Gastroesophageal sphincter (tissue), 4 donors: ENCODE results near the gene OAS3. TPM values are rescaled to one million over a fixed set of nuclear protein-coding genes. Genes with fewer than 3 reads are reported as not detected.
"Not testable (repeated sequence)": the region's sequence is repeated elsewhere in the genome, so short reads cannot be mapped to it uniquely, and the experiment has no call there.

Experiments
- ATAC-seq: fragments of 150-250 bp; one replicate; pipeline ENCODE4 v1.9.1; 2016; ENCODE audit warnings: mild to moderate bottlenecking, moderate library complexity
- H3K27ac ChIP-seq, 4 donors: fragments of 200-600 bp; sonication (generic) in 3 of 4; 1 replicate in 3 of 4; 2 replicates in 1 of 4; pipeline ENCODE4 v1.5.1; 2016 to 2019
- H3K27me3 ChIP-seq: fragments of 200-600 bp; sonication (generic); one replicate; pipeline ENCODE4 v1.5.1; 2019
- H3K36me3 ChIP-seq, 2 donors: fragments of 200-600 bp; sonication (generic); one replicate each; pipeline ENCODE4 v1.5.1; 2019; ENCODE audit warnings: control low read depth in 1 of 2
- H3K4me1 ChIP-seq, 3 donors: fragments of 200-600 bp; sonication (generic); 1 replicate in 2 of 3; 2 replicates in 1 of 3; pipeline ENCODE4 v1.5.1; 2016 to 2019; ENCODE audit warnings: control low read depth in 2 of 3
- H3K4me3 ChIP-seq, 2 donors: fragments of 200-600 bp; sonication (generic); one replicate each; pipeline ENCODE4 v1.5.1; 2019; ENCODE audit warnings: mild to moderate bottlenecking in 1 of 2, moderate library complexity in 1 of 2
- H3K9me3 ChIP-seq, 3 donors: fragments of 200-600 bp; sonication (generic); one replicate each; pipeline ENCODE4 v1.5.1; 2017 to 2019; ENCODE audit warnings: control low read depth in 2 of 3
- EP300 ChIP-seq: sonication (generic); formaldehyde crosslinking; IDR thresholded peaks from one replicate; pipeline ENCODE4 v1.6.1; 2017; ENCODE audit warnings: antibody characterized with exemption, mild to moderate bottlenecking
- POLR2A ChIP-seq, 2 donors: fragments of 450-650 bp; IDR thresholded peaks; one replicate each; pipeline ENCODE4 v1.6.1; 2017; ENCODE audit warnings: antibody characterized with exemption in 2 of 2, mild to moderate bottlenecking in 2 of 2, moderate library complexity in 1 of 2
- POLR2AphosphoS5 ChIP-seq: sonication (generic); formaldehyde crosslinking; IDR thresholded peaks from one replicate; pipeline ENCODE4 v1.6.1; 2017; ENCODE audit warnings: antibody characterized with exemption
- WGBS, 2 donors: methylation state at CpG; one replicate each; pipeline ENCODE4 v1.1.5; 2018; ENCODE audit warnings: low coverage in 1 of 2; 5-methylcytosine and 5-hydroxymethylcytosine counted together
- total RNA-seq, 4 donors: library from RNA; depleted of rRNA; stranded (reverse); fragments of >200 nt; gene quantifications; one replicate each; pipeline ENCODE4 v1.1.0, GENCODE V29; 2016
- TF ChIP-seq, protein P1 (sequence below), 4 experiments: fragments of 200-600 bp in 2 of 4; fragments of 450-650 bp in 2 of 4; sonication (generic) in 1 of 4; IDR thresholded peaks; one replicate each; pipeline ENCODE4 v1.5.1; 2017 to 2019; ENCODE audit warnings: antibody characterized with exemption in 4 of 4, mild to moderate bottlenecking in 2 of 4, moderate library complexity in 2 of 4

Gene OAS3
- total RNA-seq, 4 donors from 2014 or later: 3.5 to 10.2 (median 7.2) TPM

DNA sequence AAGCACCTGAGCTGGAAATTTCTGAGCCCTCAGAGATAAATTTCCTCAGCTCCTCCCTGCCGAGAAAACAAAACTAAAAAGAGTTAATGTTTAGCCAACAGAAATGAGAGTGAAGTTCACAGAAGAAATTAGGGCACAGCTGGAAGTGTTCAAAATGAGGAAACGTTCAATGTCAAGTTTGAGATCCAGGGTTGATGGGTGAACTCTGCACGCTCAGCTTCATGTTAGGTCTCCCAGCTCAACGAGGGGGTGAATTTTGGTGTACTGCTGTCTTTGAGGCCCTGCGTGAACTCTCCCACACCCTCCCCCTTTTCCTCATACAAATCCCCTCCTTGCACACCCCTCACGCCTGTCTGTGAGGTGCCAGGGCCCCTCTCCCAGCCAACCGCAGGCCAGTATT lies 13.3 kb upstream of the OAS3 start:
- no peak for ATAC-seq
- TF ChIP-seq, protein P1, sequence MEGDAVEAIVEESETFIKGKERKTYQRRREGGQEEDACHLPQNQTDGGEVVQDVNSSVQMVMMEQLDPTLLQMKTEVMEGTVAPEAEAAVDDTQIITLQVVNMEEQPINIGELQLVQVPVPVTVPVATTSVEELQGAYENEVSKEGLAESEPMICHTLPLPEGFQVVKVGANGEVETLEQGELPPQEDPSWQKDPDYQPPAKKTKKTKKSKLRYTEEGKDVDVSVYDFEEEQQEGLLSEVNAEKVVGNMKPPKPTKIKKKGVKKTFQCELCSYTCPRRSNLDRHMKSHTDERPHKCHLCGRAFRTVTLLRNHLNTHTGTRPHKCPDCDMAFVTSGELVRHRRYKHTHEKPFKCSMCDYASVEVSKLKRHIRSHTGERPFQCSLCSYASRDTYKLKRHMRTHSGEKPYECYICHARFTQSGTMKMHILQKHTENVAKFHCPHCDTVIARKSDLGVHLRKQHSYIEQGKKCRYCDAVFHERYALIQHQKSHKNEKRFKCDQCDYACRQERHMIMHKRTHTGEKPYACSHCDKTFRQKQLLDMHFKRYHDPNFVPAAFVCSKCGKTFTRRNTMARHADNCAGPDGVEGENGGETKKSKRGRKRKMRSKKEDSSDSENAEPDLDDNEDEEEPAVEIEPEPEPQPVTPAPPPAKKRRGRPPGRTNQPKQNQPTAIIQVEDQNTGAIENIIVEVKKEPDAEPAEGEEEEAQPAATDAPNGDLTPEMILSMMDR (IDR thresholded peaks at IDR 0.05): no peak
- no peak for TF ChIP-seq POLR2A (IDR thresholded peaks at IDR 0.05)
- no peak for TF ChIP-seq EP300
- TF ChIP-seq POLR2AphosphoS5: no peak
- H3K27me3 ChIP-seq: no peaks in the 10 kb centered on the region
- peak overlapping the region in 2 of 4 donors; percentile 9 to 35 for H3K27ac ChIP-seq
- no peaks in the 10 kb centered on the region for H3K4me1 ChIP-seq
- WGBS, 2 donors: 18 to 20% methylated on average over 7 of the region's 7 CpGs
- no peak overlapping the region for H3K4me3 ChIP-seq
- peaks cover 0 to 12% of the 10 kb centered on the region in 2 donors for H3K36me3 ChIP-seq
- peaks cover 0 to 14% (median 0%) of the 10 kb centered on the region in 3 donors for H3K9me3 ChIP-seq

DNA sequence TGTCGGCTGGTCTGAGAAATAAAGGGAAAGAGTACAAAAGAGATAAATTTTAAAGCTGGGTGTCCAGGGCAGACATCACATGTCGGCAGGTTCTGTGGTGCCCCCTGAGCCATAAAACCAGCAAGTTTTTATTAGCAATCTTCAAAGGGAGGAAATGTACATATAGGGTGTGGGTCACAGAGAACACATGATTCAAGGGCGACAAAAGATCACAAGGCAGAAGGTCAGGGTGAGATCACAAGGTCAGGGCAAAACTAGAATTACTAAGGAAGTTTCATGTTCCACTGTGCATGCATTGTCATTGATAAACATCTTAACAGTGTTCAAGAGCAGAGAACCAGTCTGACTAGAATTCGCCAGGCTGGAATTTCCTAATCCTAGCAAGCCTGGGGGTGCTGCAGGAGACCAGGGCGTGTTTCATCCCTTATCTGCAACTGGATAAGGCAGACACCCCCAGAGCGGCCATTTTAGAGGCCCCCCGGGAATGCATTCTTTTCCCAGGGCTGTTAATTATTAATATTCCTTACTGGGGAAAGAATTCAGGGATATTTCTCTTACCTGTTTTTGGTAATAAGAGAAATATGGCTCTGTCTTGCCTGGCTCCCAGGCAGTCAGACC lies 11.7 kb upstream of the OAS3 start:
- peaks cover 0 to 14% (median 0%) of the 10 kb centered on the region in 3 donors for H3K9me3 ChIP-seq
- not testable (repeated sequence) for ATAC-seq, H3K4me1 ChIP-seq, H3K4me3 ChIP-seq, H3K27me3 ChIP-seq, H3K36me3 ChIP-seq, H3K27ac ChIP-seq
- WGBS, 2 donors: 71 to 76% methylated on average over 6 to 7 of the region's 7 CpGs

GRCh38 chr12:112927475-112927874 lies 10.8 kb upstream of the OAS3 start:
- no peak overlapping the region for H3K4me3 ChIP-seq
- ATAC-seq: no peak
- WGBS, 2 donors: 73 to 83% methylated on average over 3 of the region's 3 CpGs

DNA sequence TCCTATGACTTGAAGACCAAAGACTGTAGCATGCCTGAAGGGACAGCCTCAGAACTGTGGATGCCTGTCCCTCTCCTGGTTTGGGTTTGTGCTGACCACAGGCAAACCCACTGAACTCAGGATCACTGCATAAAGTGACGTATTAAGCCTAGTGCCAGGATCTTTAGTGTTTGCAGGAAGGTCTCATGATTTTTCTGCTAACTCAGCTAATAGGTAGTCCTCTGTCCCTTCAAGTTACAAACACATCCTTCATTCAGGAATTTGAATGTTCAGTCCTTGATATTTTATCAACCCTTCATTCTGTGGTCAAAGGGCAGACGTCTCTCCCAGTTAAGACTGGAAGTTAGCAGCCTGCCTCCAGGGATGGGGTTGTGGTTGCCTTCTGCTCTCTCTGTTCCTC lies 10.3 kb upstream of the OAS3 start:
- 78 to 83% methylated on average over 1 to 2 of the region's 2 CpGs for WGBS, 2 donors
- H3K9me3 ChIP-seq: peaks cover 0 to 14% (median 0%) of the 10 kb centered on the region in 3 donors
- no peaks in the 10 kb centered on the region for H3K27me3 ChIP-seq
- H3K36me3 ChIP-seq: no peaks in the 10 kb centered on the region
- H3K4me1 ChIP-seq: no peaks in the 10 kb centered on the region
- no peak overlapping the region for H3K27ac ChIP-seq
- H3K4me3 ChIP-seq: no peak overlapping the region
- no peak for ATAC-seq
- TF ChIP-seq POLR2A (IDR thresholded peaks at IDR 0.05) (no peak), POLR2AphosphoS5 (no peak), EP300 (no peak)
- TF ChIP-seq, protein P1 (IDR thresholded peaks at IDR 0.05): no peak

More at GRCh38 chr12:112927475-112927874, 10.8 kb upstream of the OAS3 start:
- TF ChIP-seq, protein P1 (IDR thresholded peaks at IDR 0.05): no peak
- no peak for TF ChIP-seq POLR2A (IDR thresholded peaks at IDR 0.05)
- no peak for TF ChIP-seq EP300
- no peak for TF ChIP-seq POLR2AphosphoS5
- Histone ChIP-seq H3K27ac (no peak overlapping the region), H3K4me1 (no peaks in the 10 kb centered on the region), H3K9me3 (peaks cover 0 to 14% (median 0%) of the 10 kb centered on the region in 3 donors), H3K36me3 (no peaks in the 10 kb centered on the region), H3K27me3 (no peaks in the 10 kb centered on the region)

DNA sequence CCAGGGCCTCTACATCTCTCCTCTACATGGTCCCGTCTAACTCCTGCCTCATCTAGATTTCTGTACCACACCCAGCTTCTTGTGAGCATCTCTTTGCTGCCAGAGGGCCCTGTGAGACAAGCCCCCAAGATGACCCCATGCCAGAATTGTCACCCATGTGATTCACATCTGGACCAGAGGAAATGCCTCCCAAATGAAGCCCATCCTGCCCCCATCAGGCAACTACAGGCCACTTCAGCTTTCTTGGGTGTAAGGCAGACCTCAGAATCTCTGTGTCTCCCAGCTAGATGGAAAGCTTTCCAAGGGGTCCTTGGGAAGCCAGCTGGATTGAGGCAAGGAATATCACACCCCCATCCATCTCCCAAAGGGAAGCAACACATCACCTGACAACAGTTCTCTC lies 9.3 kb upstream of the OAS3 start:
- peaks cover 0 to 14% (median 0%) of the 10 kb centered on the region in 3 donors for H3K9me3 ChIP-seq
- no peak overlapping the region for H3K4me3 ChIP-seq
- no peaks in the 10 kb centered on the region for H3K36me3 ChIP-seq
- 100% methylated on average over 1 of the region's 1 CpG; no CpG with 5 or more reads in 1 of the 2 donors for WGBS, 2 donors
- H3K27ac ChIP-seq: no peak overlapping the region
- TF ChIP-seq, protein P1 (IDR thresholded peaks at IDR 0.05): no peak
- TF ChIP-seq POLR2AphosphoS5: no peak
- TF ChIP-seq EP300: no peak
- TF ChIP-seq POLR2A (IDR thresholded peaks at IDR 0.05): no peak
- H3K27me3 ChIP-seq: no peaks in the 10 kb centered on the region
- no peaks in the 10 kb centered on the region for H3K4me1 ChIP-seq
- no peak for ATAC-seq
